HL-60 (cell line): ENCODE measurements around the gene TMPRSS15.

Source experiments
- DNase-seq, 2 experiments: peaks; one replicate each; pipeline ENCODE4 v3.0.0-alpha.2; 2010 to 2020; ENCODE audit warnings: low read depth in 1 of 2, low spot score in 1 of 2
- H3K27ac ChIP-seq: fragments of 250-450 bp; sonication (Bioruptor Pico); replicated peaks from 2 replicates; pipeline ENCODE4 v1.5.1; 2020; ENCODE audit warnings: mild to moderate bottlenecking, moderate library complexity
- H3K27me3 ChIP-seq: fragments of 250-450 bp; sonication (Bioruptor Pico); 2 replicates; pipeline ENCODE4 v1.5.1; 2021; ENCODE audit warnings: mild to moderate bottlenecking, moderate library complexity; ENCODE audit not compliant: insufficient read depth, poor library complexity, severe bottlenecking
- H3K4me3 ChIP-seq: replicated peaks from 2 replicates; pipeline ENCODE4 v1.5.1; 2011; ENCODE audit warnings: mild to moderate bottlenecking, control low read depth, low read length; ENCODE audit not compliant: insufficient read depth
- GABPA ChIP-seq: IDR thresholded peaks from 2 replicates; pipeline ENCODE4 v1.6.1; 2012; ENCODE audit warnings: low read depth
- POLR2AphosphoS5 ChIP-seq: IDR thresholded peaks from 2 replicates; pipeline ENCODE4 v1.6.1; 2012; ENCODE audit warnings: low read depth
- SPI1 ChIP-seq: IDR thresholded peaks from 2 replicates; pipeline ENCODE4 v1.6.1; 2012; ENCODE audit warnings: low read depth, mild to moderate bottlenecking, borderline replicate concordance
- TF ChIP-seq, protein P1 (sequence below): IDR thresholded peaks from one replicate; pipeline ENCODE4 v1.5.1; 2011; ENCODE audit warnings: low read length, control low read depth, inconsistent platforms; ENCODE audit not compliant: insufficient read depth
- TF ChIP-seq, protein P2 (sequence below): IDR thresholded peaks from 2 replicates; pipeline ENCODE4 v1.6.1; 2012; ENCODE audit warnings: low read depth; ENCODE audit not compliant: insufficient replicate concordance

TMPRSS15 gene

GRCh38 chr21:18265944-18266343 is 137.6 kb downstream of the TMPRSS15 start:
- Histone ChIP-seq H3K27ac (no peak overlapping the region), H3K4me3 (no peak overlapping the region), H3K27me3 (no peaks in the 10 kb centered on the region)
- TF ChIP-seq, protein P1, sequence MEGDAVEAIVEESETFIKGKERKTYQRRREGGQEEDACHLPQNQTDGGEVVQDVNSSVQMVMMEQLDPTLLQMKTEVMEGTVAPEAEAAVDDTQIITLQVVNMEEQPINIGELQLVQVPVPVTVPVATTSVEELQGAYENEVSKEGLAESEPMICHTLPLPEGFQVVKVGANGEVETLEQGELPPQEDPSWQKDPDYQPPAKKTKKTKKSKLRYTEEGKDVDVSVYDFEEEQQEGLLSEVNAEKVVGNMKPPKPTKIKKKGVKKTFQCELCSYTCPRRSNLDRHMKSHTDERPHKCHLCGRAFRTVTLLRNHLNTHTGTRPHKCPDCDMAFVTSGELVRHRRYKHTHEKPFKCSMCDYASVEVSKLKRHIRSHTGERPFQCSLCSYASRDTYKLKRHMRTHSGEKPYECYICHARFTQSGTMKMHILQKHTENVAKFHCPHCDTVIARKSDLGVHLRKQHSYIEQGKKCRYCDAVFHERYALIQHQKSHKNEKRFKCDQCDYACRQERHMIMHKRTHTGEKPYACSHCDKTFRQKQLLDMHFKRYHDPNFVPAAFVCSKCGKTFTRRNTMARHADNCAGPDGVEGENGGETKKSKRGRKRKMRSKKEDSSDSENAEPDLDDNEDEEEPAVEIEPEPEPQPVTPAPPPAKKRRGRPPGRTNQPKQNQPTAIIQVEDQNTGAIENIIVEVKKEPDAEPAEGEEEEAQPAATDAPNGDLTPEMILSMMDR: no peak
- TF ChIP-seq GABPA: no peak
- TF ChIP-seq, protein P2, sequence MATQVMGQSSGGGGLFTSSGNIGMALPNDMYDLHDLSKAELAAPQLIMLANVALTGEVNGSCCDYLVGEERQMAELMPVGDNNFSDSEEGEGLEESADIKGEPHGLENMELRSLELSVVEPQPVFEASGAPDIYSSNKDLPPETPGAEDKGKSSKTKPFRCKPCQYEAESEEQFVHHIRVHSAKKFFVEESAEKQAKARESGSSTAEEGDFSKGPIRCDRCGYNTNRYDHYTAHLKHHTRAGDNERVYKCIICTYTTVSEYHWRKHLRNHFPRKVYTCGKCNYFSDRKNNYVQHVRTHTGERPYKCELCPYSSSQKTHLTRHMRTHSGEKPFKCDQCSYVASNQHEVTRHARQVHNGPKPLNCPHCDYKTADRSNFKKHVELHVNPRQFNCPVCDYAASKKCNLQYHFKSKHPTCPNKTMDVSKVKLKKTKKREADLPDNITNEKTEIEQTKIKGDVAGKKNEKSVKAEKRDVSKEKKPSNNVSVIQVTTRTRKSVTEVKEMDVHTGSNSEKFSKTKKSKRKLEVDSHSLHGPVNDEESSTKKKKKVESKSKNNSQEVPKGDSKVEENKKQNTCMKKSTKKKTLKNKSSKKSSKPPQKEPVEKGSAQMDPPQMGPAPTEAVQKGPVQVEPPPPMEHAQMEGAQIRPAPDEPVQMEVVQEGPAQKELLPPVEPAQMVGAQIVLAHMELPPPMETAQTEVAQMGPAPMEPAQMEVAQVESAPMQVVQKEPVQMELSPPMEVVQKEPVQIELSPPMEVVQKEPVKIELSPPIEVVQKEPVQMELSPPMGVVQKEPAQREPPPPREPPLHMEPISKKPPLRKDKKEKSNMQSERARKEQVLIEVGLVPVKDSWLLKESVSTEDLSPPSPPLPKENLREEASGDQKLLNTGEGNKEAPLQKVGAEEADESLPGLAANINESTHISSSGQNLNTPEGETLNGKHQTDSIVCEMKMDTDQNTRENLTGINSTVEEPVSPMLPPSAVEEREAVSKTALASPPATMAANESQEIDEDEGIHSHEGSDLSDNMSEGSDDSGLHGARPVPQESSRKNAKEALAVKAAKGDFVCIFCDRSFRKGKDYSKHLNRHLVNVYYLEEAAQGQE: no peak
- TF ChIP-seq POLR2AphosphoS5: no peak
- no peak for TF ChIP-seq SPI1
- DNase-seq: no peak

DNA sequence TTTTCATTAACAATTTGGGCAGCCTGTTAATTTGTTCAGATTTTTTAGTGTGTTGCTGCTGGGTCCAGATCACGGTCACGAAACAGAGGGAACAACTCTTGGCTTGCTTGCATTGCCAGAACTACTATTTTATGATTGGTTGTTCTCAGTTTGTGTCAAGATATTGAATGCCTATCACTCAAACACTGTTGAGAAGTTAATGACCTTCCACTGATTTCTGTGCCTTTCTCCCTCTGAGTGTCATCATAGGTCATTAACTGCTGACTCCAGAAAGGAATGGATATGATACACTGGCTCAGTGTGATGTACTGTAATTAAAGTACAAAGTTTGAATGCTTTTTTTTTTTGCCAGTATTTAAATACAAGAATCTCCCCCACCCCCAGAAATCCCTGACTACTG is 149.8 kb downstream of the TMPRSS15 start:
- Histone ChIP-seq H3K27me3 (no peaks in the 10 kb centered on the region), H3K4me3 (no peak overlapping the region), H3K27ac (no peak overlapping the region)
- DNase-seq: no peak
- TF ChIP-seq, protein P1: no peak
- TF ChIP-seq, protein P2: no peak
- no peak for TF ChIP-seq POLR2AphosphoS5
- no peak for TF ChIP-seq GABPA
- TF ChIP-seq SPI1: no peak

DNA sequence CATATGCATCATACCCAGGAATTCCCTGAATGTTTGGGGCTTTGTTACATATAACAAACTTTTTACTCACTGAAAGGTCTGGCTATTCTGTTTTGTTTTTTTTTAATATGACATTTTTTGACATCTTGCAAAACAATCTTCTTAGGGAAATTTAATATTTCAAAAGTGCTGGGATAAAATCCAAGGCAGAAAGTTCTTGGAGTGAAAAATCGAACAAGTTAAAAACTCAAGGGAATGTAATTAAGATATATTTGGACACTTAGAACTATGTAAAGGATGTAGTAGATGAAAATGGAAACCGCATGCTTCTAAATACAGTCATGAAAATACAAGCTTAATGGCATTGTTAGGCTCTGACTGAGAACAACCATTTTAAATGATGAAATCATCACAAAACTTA is 150.4 kb downstream of the TMPRSS15 start:
- H3K4me3 ChIP-seq: no peak overlapping the region
- no peak overlapping the region for H3K27ac ChIP-seq
- TF ChIP-seq GABPA: no peak
- TF ChIP-seq, protein P1: no peak
- no peak for TF ChIP-seq SPI1
- TF ChIP-seq, protein P2: no peak
- TF ChIP-seq POLR2AphosphoS5: no peak
- H3K27me3 ChIP-seq: no peaks in the 10 kb centered on the region
- DNase-seq: no peak
